Fibroblast of skin of right biceps (primary cell): ENCODE measurements around the gene GDF2.

Source experiments
- DNase-seq: peaks from one replicate; pipeline ENCODE4 v3.0.0-alpha.2; 2013

GDF2 gene

DNA sequence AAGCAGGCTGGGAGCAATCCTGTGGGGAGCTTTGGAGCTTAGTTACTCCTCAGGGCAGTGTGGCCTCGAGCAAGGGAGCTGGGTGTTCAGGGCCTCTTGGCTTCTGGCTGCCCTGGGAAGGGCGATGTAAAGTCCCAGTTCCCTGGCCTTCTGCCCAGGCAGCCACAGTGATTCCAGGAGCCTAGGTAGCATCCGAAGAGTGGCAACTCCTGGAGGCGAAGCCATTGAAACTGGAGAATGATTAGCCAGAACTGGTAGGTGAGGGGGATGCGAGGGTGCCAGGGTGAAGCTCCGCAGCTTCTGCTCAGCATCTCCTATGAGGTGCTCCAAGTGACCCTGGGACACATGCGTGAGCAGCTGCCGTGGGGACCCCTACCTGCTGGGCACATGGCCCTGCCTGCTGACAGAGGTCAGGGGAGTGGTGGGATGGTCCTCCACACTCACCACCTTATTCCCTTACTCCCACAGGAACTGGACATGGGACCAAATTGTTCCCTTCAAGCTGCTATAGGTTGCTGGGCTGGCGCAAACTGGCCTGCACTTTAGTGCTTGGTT is 7.8 kb upstream of the GDF2 start:
- no peak for DNase-seq

DNA sequence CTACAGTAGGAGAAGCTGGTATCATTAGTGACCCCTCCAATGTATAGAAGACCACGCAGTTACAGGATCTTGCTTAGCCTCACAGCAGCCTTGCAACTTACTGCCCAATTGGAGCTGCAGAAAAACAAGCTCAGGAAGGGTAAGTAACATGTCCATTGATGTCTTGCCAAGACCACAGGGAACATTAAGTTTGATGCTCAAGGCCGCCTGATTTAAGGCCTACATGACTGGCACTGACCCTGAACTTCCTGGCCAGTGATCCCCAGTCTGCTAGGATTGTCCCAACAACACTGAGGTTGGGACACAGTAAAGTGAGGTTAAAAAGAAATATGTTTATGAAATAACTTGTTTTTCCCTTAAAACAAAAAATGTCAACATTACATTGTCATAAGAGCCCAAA is 6.8 kb upstream of the GDF2 start:
- DNase-seq: no peak

DNA sequence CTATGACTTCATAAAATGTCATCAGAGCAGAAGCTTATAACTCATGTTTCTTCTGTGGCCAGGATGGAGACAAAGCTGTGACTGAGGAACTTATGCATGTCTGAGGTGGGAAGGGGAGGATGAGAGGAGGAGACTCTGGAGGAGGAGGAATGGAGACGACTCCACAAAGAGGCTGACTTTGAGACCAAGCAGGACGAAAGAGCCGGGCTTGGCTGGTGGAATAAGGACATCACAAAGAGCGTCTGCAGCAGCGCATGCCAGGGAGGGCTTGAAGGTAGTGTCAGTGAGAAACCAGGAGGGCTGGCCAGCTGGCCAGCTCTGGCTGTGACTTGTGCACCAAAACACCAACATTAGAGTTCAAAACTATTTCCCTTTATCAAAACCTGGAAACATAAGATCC is 6.1 kb upstream of the GDF2 start:
- DNase-seq: no peak

DNA sequence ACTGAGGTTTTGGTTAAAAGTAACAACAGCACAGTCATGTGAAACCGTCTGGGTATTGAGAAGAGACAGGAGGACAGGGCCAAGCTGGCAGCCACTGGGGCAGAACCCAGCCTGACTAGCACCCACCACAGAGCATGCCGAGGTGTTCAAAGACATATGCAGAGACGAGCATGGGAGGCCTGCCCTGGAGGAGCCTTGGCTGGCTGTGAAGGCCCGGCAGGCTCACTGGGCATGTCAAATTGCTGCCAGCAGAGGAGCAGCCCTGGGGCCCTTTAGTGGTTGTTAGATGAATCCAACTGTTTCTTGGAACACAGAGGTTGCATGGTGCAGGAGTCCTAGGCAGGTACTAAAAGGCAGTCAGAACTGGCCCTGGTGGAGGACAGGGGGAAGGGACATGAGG is 5.0 kb upstream of the GDF2 start:
- DNase-seq: no peak

DNA sequence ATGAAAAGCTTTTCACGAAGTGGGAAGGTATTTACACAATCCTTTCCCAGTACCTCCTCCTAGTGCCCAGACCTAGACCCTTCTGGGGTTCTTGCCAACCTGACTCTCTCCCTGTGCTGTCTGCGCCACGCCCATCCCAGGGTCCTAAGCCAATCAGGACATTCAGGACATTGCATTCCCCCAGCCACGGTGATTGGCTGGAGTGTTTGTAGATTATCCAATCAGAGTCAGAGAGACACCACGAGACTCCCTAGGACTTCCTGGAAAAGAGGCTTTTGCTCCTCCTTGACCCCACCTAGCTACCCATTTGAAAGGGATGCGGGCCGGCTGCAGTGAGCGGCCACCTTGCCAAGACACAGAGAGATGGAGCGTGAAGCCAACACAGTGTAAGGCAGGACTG is 3.5 kb upstream of the GDF2 start:
- peak; percentile 8 for DNase-seq

DNA sequence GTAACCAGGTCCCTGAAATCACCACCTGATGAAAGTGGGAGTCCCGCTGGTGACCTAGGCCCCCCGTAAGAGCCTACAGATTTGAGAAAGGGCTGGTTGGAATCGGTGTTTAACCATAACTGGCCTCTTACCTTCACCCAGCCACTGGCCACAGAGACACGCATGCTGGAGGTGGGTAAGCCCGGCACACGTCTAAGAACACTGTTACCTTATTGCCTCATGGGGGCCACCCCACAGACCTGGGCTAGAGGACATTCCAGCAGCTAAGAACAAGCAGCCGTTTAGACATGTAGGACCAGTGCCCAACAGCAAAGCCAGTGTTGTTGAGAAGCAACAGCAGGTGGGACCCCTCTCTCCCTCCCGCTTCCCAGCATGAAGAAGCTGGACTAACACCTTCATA is 2.5 kb upstream of the GDF2 start:
- no peak for DNase-seq

DNA sequence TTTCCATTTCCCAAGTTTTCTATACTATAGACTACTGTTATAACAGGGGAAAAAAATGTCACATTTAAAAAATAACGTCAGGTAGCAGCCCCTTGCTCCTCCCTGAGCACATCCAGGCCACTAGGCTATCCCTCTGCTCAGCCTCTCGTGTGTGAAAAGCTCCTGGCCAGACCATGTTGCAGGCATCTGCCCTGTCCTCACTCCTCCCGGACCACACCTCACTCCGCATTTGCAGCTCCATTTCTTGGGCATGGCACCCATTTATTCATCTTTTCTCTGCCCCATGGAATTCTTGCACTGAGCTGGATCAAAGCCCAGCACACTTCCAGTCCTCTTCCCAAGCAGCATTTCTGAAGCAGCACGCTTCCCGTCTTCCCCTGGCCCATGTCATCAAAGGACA is 1.4 kb upstream of the GDF2 start:
- DNase-seq: no peak

DNA sequence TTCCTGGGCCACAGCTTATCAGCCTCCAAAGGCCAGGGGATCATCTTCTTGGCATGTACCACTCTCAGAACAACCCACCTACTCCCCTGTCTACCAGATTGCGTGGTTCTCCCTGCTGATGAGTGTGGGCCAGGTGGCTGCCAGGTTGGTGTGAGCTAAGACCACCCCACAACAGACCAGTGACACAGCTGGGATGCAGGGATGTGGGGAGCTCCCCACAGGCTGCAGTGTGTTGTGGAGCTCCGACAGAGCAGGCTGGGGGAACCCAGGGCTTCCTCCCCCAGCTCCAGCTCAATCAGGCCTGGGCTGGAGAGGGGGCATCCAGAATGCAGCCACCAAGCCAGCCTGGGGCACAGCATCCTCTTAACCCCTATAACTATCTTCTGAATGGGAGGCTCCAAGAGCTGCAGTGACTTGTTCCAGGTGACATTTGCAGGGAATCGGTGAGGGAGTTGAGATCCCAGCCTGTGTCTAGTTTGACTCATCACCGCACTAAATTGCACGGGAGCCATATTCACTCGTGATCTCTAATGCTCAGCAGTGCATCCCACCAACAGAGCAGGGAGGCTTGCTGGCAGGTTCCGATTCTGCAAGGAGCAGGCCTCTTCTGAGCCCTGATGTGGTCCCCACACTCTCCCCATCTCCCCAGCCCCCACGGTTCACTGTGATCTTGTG is 596 bp upstream of the GDF2 start:
- DNase-seq: no peak

DNA sequence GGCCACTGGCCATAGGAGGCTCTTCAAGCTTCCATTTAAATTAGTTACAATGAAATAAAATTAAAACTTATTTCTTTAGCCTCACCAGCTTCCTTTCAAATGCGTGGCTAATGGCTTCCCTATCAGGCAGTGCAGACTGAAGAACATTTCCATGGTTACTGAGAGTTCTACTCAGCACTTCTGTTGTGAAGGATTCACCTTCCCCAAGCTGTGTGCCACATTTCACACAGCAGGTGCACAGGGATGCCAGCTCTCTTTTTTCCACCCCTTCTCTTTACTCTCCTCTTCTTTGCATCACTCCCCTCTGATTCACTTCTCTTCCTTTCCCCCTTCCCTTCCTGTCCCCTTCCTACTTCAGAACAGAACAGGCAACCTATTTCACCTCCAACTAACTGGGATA is 833 bp downstream of the GDF2 start:
- no peak for DNase-seq

DNA sequence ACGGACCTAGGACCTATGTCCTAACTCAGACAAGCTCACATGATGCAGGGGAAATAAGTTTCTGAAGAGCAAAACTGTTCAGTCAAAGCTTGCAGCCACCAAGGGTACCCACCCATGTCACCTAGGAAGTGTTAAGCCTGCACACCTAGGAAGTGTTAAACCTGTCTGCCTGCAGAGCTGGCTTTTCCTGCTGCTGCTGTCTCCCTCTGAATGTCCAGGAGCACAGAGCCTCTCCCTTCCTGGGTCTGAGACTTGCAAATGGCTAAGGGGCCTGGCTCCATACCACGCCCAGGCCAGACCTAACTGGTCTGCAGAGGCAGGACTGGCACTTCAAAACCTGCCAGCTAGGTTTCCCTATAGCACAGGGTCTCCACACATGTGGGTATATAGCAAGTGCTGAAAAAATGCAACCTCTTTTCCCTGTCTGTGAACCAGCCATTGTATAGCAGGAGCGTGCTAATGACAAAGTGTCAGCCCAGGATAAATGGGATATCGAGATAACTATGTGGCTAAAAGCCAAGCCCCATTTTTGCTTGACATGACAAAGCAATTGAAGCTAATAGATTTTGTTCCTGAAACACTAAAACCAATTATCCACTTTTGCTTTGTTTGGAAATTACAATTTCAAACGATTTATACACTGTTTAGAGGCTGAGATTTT is 1.5 kb downstream of the GDF2 start:
- DNase-seq: no peak

DNA sequence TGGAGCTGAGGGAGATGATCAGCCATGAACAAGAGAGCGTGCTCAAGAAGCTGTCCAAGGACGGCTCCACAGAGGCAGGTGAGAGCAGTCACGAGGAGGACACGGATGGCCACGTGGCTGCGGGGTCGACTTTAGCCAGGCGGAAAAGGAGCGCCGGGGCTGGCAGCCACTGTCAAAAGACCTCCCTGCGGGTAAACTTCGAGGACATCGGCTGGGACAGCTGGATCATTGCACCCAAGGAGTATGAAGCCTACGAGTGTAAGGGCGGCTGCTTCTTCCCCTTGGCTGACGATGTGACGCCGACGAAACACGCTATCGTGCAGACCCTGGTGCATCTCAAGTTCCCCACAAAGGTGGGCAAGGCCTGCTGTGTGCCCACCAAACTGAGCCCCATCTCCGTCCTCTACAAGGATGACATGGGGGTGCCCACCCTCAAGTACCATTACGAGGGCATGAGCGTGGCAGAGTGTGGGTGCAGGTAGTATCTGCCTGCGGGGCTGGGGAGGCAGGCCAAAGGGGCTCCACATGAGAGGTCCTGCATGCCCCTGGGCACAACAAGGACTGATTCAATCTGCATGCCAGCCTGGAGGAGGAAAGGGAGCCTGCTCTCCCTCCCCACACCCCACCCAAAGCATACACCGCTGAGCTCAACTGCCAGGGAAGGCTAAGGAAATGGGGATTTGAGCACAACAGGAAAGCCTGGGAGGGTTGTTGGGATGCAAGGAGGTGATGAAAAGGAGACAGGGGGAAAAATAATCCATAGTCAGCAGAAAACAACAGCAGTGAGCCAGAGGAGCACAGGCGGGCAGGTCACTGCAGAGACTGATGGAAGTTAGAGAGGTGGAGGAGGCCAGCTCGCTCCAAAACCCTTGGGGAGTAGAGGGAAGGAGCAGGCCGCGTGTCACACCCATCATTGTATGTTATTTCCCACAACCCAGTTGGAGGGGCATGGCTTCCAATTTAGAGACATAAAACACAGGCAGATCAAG is 3.3 kb downstream of the GDF2 start:
- DNase-seq: no peak

DNA sequence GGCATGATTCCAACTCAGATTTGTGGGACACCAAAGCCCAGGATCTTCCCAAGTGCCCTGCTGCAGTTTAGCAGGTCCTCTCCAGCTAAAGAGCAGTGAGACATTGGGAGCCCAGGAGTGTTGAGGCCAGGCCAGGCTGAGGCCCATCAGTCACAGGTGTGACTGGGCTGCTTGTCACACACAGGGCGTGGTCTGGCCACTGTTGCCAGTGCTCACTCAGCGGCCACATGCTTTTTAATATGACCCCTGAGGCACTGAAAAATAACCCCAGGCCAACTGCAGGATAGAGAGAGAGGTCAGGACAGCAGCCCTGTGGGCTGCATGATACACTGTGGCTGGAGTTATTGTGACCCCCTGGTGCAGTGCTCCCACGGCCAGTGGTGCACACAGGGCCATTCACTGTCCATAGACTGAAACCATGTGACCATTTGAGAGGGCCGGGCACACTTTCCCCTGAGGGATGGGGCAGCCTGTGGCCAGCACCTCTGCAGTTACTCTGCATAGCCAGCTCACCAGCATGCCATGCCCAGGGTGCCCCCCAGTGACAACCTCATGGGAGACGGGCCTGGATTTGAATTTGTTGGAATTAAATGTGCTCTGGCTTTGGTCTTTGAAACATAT is 4.2 kb downstream of the GDF2 start:
- DNase-seq: no peak

DNA sequence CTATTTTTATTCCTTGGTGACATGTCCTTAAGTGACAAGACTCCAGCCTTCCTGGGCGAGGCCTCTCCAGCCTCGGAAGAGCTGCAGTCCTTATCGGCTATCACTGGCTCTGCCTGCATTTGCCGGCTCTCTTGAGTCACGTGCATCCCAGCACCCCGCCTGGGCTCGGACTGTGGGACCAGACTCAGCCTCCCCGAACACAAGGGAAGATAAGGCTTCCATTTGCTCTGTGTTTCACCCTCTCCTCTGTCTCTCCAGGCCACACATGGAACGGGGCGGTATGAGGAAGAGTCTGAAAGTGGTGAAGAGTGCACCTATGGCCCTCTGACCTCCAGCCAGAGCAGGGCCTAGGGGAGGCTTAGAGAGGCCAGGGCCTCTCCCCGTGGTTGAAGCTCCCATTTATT is 4.7 kb downstream of the GDF2 start:
- no peak for DNase-seq

DNA sequence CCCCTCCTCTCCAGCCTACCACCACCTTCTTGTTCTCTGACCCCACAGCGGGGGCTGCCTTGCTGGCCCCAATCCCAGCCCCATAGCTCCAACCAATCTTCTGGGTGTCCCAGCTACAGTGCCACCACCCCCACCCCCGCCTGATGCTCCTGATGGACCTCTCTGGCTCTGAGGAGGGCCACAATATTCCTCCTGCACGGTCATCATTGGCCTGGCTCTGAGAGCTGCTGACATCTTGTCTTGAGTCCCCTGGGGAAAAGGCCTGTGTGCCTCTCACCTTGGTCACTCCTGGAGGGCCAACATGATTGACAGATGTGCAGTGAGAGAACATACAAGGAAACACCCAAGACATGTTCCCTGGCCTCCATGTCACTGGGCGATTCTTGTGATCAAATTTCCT is 7.6 kb downstream of the GDF2 start:
- no peak for DNase-seq

DNA sequence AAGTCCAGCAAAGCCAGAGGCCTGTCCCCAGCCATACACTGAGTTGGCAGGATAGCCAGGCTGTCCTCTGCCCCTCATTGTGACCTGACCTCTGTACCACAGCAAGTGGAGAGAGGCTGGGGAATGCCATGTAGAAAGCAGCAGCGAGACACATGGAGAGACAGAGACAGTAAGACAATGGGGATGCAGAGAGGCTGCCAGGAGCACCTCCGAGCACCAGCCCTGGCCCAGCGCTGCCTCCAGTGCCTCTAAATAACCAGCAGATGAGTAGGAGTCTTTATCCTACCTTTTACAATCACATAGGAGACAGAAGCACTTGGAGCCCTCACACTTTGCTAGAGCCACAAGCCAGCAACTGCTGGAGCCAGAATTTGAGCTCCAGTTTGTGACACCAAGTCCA is 8.1 kb downstream of the GDF2 start:
- DNase-seq: no peak

DNA sequence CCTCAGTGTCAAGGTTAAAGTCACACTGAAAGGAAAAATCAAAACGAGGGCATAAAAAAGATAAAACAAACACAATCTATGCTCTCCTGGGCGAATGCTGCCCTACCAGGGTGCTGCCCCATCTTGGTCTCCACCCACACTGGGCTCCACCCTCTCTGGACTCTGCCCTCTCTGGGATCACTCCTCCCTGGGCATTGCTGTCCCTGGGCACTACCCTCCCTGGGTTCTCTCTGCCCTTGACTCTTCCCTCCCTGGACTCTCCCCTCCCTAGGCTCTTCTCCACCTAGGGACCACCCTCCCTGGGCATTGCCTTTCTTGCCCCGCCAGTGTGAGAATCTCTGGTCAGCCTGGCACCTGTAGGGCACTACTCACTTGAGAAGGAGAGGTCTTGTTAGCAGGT is 8.6 kb downstream of the GDF2 start:
- DNase-seq: no peak

DNA sequence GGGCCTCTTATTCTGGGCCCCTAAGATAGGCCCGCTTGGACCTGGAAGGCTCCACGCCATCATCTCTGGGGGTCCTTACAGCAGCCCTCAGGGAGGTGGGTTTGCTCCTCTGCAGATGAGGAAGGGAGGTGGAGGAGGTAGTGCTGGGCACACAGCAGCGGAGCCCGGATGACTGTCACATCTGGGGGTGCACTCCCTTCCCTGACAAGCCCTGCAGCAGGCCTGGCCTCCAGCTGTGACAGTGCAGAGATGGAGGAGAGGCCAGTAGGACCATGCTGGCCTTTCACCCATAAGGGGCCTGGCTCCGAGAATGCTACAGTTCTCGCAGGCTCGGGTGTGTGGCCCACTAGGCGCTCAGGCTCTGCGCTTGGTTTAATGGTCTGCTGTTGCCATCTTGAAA is 9.2 kb downstream of the GDF2 start:
- DNase-seq: no peak

DNA sequence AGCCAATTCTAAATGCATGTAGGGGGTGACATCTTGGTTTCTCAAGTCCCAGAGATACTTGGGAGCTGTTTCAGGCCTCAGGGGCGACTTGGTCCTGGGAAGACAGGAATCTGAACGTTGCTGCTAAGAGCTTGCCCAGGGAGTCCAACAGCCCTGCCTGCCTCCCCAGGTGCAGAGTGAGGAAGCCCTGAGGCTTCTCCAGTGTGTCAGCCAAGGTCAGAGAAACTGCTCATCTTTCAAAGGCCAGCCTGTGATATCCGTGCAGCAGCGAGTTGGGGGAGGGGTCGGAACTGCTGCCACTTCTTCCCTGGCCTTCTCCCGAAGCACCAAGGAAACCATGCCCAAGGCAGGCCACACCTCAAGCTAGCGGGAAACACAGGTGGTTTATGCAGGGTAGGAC is 9.7 kb downstream of the GDF2 start:
- no peak for DNase-seq

DNA sequence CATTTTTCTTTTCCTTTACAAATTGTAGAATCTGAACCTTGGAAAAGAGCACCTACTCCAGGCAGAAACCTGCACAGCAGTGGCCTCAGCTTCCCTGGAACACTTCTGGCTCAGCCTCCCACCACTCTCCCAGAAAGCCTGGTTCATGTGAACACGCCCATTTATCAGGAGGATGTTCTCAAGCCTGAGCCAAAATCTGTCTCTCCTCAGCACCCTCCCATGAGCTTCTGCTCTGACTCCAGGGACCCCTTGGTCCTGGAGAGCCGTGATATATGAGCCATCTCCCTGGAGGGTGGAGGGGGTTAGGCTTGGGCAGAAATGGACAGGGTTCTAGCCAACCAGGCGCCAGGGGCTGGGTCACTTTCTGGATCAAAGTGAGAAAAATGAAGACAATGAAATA is 10.1 kb downstream of the GDF2 start:
- DNase-seq: no peak

DNA sequence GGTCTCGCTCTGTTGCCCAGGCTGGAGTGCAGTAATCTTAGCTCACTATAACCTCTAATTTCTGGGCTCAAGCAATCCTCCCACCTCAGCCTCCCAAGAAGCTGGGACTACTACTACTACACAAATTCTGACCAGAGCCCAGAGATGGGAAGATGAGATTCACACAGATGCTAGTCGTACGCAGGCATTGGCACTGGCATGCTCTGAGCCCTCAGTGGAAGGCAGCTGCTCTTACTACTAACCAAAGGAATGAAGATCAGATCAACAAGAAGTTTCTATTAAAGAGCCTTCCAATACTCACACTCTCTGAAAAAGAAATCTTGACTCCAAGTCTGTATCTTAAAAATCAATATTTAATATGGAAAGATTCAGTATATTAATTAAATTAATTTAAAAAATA is 10.7 kb downstream of the GDF2 start:
- no peak for DNase-seq

DNA sequence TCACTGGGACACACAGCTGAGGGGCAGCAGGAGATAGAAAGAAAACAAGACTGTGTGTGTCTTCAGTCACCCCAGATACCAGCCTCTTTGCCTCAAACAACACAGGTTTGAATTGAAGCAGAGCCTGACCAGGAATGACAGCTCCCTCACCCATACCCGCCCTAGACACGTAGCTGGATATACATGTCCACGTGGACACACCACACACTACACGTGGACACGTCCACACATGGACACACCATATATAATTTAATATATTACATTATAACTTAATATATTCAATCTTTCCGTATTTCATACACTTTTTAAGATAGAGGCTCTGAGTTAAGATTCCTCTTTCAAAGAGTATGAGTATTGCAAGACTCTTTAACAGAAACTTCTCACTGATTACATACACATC is 11.3 kb downstream of the GDF2 start:
- no peak for DNase-seq

DNA sequence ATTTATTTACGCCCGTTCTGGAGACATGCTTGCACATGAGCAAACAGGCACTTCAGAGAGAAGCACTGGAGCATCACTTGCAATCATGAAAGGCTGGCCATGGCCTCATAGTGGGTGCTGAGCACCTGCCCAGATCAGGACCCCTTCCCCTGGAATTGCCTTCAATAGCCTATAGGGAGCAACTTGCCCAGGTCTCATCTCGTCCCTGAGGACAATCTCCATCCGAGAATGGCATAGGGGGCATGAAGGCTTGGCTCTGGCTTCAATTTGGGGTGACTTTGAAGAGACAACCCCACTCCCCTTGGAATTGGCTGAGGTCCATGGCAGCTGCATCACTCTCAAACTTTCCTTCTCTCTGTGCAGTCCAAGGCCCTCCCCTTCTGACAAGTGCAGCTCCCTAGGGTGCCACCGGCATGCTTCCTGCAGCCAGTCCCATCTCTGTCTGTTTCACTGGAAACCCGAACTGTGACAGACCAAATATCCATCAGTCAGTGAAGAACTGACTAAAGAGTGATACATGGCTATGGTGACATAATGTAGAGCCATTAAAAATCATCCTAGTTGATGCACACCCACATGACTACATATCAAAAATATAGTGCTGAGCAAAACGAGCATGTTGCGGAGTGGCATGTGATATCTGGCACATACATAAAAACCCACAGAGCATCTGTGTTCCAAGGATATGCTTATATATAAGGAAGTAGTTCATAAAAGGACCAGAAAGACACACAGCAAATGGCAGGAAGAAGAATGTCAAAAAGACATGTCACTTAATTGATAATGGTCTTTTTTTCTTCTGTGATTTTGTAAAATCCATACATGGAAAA is 12.4 kb downstream of the GDF2 start:
- no peak for DNase-seq
